Loucy (cell line): Measurements from ENCODE around the gene KCNJ3.

Source experiments
- CTCF ChIP-seq: fragments of 200-600 bp; sonication (generic); conservative IDR thresholded peaks from 2 replicates; pipeline ENCODE4 v1.5.1; 2014; ENCODE audit warnings: mild to moderate bottlenecking, antibody characterized with exemption, low read length
- EZH2phosphoT487 ChIP-seq: fragments of 200-600 bp; IDR thresholded peaks from 2 replicates; pipeline ENCODE4 v1.6.1; 2018; ENCODE audit warnings: antibody characterized with exemption, mild to moderate bottlenecking, moderate library complexity, borderline replicate concordance

GRCh38 chr2:154827286-154827685 lies 128.8 kb downstream of the KCNJ3 start:
- TF ChIP-seq CTCF = no peak
- TF ChIP-seq EZH2phosphoT487 = no peak
